Stimulated activated CD8-positive, alpha-beta memory T cell treated with anti-CD3 and anti-CD28 coated beads, Interleukin-7, amount 100 ng/mL, for 4 hours (primary cell): ENCODE results near the gene MGAT5.

Experiments used
- DNase-seq, 2 donors: peaks; one replicate each; pipeline ENCODE4 v3.0.0-alpha.2; 2020; ENCODE audit warnings: low read depth in 2 of 2

Gene MGAT5

GRCh38 chr2:134231301-134231964 is 22.4 kb upstream of the MGAT5 start:
- DNase-seq: no peak

GRCh38 chr2:134231965-134232340 is 21.9 kb upstream of the MGAT5 start:
- no peak for DNase-seq

GRCh38 chr2:134232461-134232860 is 21.4 kb upstream of the MGAT5 start:
- DNase-seq: no peak

- no peak for DNase-seq
These were observed 20.8 kb upstream of the MGAT5 start for GRCh38 chr2:134232868-134233727.

GRCh38 chr2:134233728-134234136 is 20.1 kb upstream of the MGAT5 start:
- DNase-seq: no peak

- no peak for DNase-seq
These were observed 19.3 kb upstream of the MGAT5 start for GRCh38 chr2:134234535-134234934.

GRCh38 chr2:134235510-134236144 is 18.2 kb upstream of the MGAT5 start:
- no peak for DNase-seq

- DNase-seq: no peak
These were observed 15.5 kb upstream of the MGAT5 start for GRCh38 chr2:134238371-134238770.

- no peak for DNase-seq
These were observed 13.8 kb upstream of the MGAT5 start for GRCh38 chr2:134240061-134240460.

- DNase-seq: no peak
These were observed 12.0 kb upstream of the MGAT5 start for GRCh38 chr2:134241911-134242310.

GRCh38 chr2:134243244-134243643 is 10.6 kb upstream of the MGAT5 start:
- DNase-seq: no peak

GRCh38 chr2:134244086-134244485 is 9.8 kb upstream of the MGAT5 start:
- DNase-seq: no peak

- no peak for DNase-seq
These were observed 9.3 kb upstream of the MGAT5 start for GRCh38 chr2:134244587-134244986.

GRCh38 chr2:134245340-134245984 is 8.4 kb upstream of the MGAT5 start:
- peak; percentile 50 to 67 for DNase-seq

- DNase-seq: no peak
These were observed 7.6 kb upstream of the MGAT5 start for GRCh38 chr2:134246154-134246874.

GRCh38 chr2:134247679-134248078 is 6.2 kb upstream of the MGAT5 start:
- no peak for DNase-seq

- no peak for DNase-seq
These were observed 5.0 kb upstream of the MGAT5 start for GRCh38 chr2:134248913-134249312.

GRCh38 chr2:134249755-134250154 is 4.1 kb upstream of the MGAT5 start:
- DNase-seq: no peak

GRCh38 chr2:134250840-134251461 is 2.9 kb upstream of the MGAT5 start:
- no peak for DNase-seq

- no peak for DNase-seq
These were observed 1.7 kb upstream of the MGAT5 start for GRCh38 chr2:134252092-134252750.
